SKM-1 treated with dmso at 0.1 percent for 144 hours (cell line): ENCODE measurements around the gene C11orf58.
A peak's percentile ranks its signal among the peaks of the same experiment; 100 is the strongest.

Experiments used
- DNase-seq: peaks from one replicate; lab custom pipeline; 2025; ENCODE audit not compliant: unreplicated experiment; lab: John Stamatoyannopoulos, UW

Gene C11orf58

GRCh38 chr11:16784666-16785065 lies 46.2 kb downstream of the C11orf58 start:
- no peak for DNase-seq

GRCh38 chr11:16785520-16786128 lies 47.2 kb downstream of the C11orf58 start:
- DNase-seq, result peak; percentile 69

- no peak for DNase-seq
Measured at GRCh38 chr11:16786131-16786530, 47.7 kb downstream of the C11orf58 start.

- DNase-seq, result no peak
Measured at GRCh38 chr11:16787035-16787742, 48.7 kb downstream of the C11orf58 start.

GRCh38 chr11:16788141-16789062 lies 50.0 kb downstream of the C11orf58 start:
- peak; percentile 36 for DNase-seq

GRCh38 chr11:16789063-16789420 lies 50.6 kb downstream of the C11orf58 start:
- DNase-seq, result no peak

GRCh38 chr11:16789560-16790485 lies 51.4 kb downstream of the C11orf58 start:
- no peak for DNase-seq

- DNase-seq, result no peak
Measured at GRCh38 chr11:16790486-16791190, 52.2 kb downstream of the C11orf58 start.

- peak; percentile 25 for DNase-seq
Measured at GRCh38 chr11:16791191-16791961, 52.9 kb downstream of the C11orf58 start.

- no peak for DNase-seq
Measured at GRCh38 chr11:16792426-16792825, 54.0 kb downstream of the C11orf58 start.

- no peak for DNase-seq
Measured at GRCh38 chr11:16793009-16793408, 54.6 kb downstream of the C11orf58 start.

- DNase-seq, result no peak
Measured at GRCh38 chr11:16793511-16793910, 55.1 kb downstream of the C11orf58 start.

- no peak for DNase-seq
Measured at GRCh38 chr11:16794047-16794818, 55.8 kb downstream of the C11orf58 start.

GRCh38 chr11:16795146-16795545 lies 56.7 kb downstream of the C11orf58 start:
- peak; percentile 7 for DNase-seq

- no peak for DNase-seq
Measured at GRCh38 chr11:16796311-16796710, 57.9 kb downstream of the C11orf58 start.

- no peak for DNase-seq
Measured at GRCh38 chr11:16797776-16798175, 59.3 kb downstream of the C11orf58 start.

GRCh38 chr11:16799221-16799620 lies 60.8 kb downstream of the C11orf58 start:
- DNase-seq, result no peak

GRCh38 chr11:16799890-16800289 lies 61.4 kb downstream of the C11orf58 start:
- no peak for DNase-seq

- DNase-seq, result no peak
Measured at GRCh38 chr11:16800382-16800781, 61.9 kb downstream of the C11orf58 start.
